Measurements from ENCODE around the gene EPO.

DNA sequence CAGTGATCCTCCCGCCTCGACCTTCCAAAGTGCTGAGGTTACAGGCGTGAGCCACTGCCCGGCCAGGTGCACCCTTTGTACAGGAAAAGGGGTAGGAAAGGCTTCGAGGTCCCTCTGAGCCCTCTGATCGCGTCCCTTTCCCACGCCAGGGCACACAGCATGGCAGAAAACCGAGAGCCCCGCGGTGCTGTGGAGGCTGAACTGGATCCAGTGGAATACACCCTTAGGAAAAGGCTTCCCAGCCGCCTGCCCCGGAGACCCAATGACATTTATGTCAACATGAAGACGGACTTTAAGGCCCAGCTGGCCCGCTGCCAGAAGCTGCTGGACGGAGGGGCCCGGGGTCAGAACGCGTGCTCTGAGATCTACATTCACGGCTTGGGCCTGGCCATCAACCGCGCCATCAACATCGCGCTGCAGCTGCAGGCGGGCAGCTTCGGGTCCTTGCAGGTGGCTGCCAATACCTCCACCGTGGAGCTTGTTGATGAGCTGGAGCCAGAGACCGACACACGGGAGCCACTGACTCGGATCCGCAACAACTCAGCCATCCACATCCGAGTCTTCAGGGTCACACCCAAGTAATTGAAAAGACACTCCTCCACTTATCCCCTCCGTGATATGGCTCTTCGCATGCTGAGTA lies 13.5 kb upstream of the EPO start:
- TF ChIP-seq, protein P1, sequence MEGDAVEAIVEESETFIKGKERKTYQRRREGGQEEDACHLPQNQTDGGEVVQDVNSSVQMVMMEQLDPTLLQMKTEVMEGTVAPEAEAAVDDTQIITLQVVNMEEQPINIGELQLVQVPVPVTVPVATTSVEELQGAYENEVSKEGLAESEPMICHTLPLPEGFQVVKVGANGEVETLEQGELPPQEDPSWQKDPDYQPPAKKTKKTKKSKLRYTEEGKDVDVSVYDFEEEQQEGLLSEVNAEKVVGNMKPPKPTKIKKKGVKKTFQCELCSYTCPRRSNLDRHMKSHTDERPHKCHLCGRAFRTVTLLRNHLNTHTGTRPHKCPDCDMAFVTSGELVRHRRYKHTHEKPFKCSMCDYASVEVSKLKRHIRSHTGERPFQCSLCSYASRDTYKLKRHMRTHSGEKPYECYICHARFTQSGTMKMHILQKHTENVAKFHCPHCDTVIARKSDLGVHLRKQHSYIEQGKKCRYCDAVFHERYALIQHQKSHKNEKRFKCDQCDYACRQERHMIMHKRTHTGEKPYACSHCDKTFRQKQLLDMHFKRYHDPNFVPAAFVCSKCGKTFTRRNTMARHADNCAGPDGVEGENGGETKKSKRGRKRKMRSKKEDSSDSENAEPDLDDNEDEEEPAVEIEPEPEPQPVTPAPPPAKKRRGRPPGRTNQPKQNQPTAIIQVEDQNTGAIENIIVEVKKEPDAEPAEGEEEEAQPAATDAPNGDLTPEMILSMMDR (IDR thresholded peaks at IDR 0.05) = no peak
- TF ChIP-seq FOSB (CRISPR knock-in tag; IDR thresholded peaks at IDR 0.05) (no peak), KDM5A (IDR thresholded peaks at IDR 0.05) (no peak), ATOH8 (CRISPR knock-in tag; IDR thresholded peaks at IDR 0.05; ENCODE audit: low read depth) (no peak), TP53 (CRISPR knock-in tag; IDR thresholded peaks at IDR 0.05) (no peak), KDM1A (IDR thresholded peaks at IDR 0.05; ENCODE audit: low read depth) (no peak)
- TF ChIP-seq, protein P2, sequence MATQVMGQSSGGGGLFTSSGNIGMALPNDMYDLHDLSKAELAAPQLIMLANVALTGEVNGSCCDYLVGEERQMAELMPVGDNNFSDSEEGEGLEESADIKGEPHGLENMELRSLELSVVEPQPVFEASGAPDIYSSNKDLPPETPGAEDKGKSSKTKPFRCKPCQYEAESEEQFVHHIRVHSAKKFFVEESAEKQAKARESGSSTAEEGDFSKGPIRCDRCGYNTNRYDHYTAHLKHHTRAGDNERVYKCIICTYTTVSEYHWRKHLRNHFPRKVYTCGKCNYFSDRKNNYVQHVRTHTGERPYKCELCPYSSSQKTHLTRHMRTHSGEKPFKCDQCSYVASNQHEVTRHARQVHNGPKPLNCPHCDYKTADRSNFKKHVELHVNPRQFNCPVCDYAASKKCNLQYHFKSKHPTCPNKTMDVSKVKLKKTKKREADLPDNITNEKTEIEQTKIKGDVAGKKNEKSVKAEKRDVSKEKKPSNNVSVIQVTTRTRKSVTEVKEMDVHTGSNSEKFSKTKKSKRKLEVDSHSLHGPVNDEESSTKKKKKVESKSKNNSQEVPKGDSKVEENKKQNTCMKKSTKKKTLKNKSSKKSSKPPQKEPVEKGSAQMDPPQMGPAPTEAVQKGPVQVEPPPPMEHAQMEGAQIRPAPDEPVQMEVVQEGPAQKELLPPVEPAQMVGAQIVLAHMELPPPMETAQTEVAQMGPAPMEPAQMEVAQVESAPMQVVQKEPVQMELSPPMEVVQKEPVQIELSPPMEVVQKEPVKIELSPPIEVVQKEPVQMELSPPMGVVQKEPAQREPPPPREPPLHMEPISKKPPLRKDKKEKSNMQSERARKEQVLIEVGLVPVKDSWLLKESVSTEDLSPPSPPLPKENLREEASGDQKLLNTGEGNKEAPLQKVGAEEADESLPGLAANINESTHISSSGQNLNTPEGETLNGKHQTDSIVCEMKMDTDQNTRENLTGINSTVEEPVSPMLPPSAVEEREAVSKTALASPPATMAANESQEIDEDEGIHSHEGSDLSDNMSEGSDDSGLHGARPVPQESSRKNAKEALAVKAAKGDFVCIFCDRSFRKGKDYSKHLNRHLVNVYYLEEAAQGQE (IDR thresholded peaks at IDR 0.05) = no peak

All from A549 (cell line).